Activated T-cell treated with anti-CD3 and anti-CD28 coated beads, Interleukin-2, amount 50 U/mL, for 4 hours (primary cell): Measurements from ENCODE around the gene SOD3. TPM values are rescaled to one million over a fixed set of nuclear protein-coding genes. Genes with fewer than 3 reads are reported as not detected.

Experiments
- ATAC-seq, 2 donors: fragments of 200-7000 bp; cut with Tn5 transposase; one replicate each; pipeline ENCODE4 v1.10.0; 2021
- DNase-seq: peaks from one replicate; pipeline ENCODE4 v3.0.0-alpha.2; 2020
- H3K27me3 Mint-ChIP-seq: one replicate; pipeline ENCODE4 v1.8.0; 2021; ENCODE audit warnings: low read depth, mixed read lengths
- H3K36me3 Mint-ChIP-seq: one replicate; pipeline ENCODE4 v1.8.0; 2022; ENCODE audit warnings: mixed read lengths; ENCODE audit not compliant: insufficient read depth
- H3K4me1 Mint-ChIP-seq: one replicate; pipeline ENCODE4 v1.8.0; 2021; ENCODE audit warnings: low read depth, mixed read lengths
- H3K4me3 Mint-ChIP-seq: one replicate; pipeline ENCODE4 v1.8.0; 2021; ENCODE audit warnings: mild to moderate bottlenecking, moderate library complexity, mixed read lengths
- H3K9me3 Mint-ChIP-seq: one replicate; pipeline ENCODE4 v1.8.0; 2021; ENCODE audit warnings: mixed read lengths
- total RNA-seq, 3 donors: library from RNA; stranded (reverse); gene quantifications; one replicate each; pipeline ENCODE4 v1.2.1, GENCODE V29; 2021

Gene SOD3
- total RNA-seq, 3 donors from 2014 or later: 0.14 to 0.20 TPM; not detected in 1

- Mint-ChIP-seq H3K27me3 (no peaks in the 10 kb centered on the region), H3K36me3 (no peaks in the 10 kb centered on the region), H3K4me3 (no peak overlapping the region), H3K4me1 (no peaks in the 10 kb centered on the region), H3K9me3 (no peaks in the 10 kb centered on the region)
- ATAC-seq (no peak), DNase-seq (no peak)
These were observed 41.4 kb downstream of the SOD3 start for GRCh38 chr4:24836661-24837242.

- ATAC-seq (no peak), DNase-seq (no peak)
- Mint-ChIP-seq H3K4me1 (no peaks in the 10 kb centered on the region), H3K9me3 (no peaks in the 10 kb centered on the region), H3K27me3 (no peaks in the 10 kb centered on the region), H3K4me3 (no peak overlapping the region), H3K36me3 (no peaks in the 10 kb centered on the region)
These were observed 42.0 kb downstream of the SOD3 start for GRCh38 chr4:24837336-24837735.

- no peak for ATAC-seq
These were observed 42.4 kb downstream of the SOD3 start for GRCh38 chr4:24837781-24838180.

GRCh38 chr4:24840362-24840761 is 45.0 kb downstream of the SOD3 start:
- ATAC-seq (no peak), DNase-seq (no peak)
- no peaks in the 10 kb centered on the region for H3K9me3 Mint-ChIP-seq
- no peaks in the 10 kb centered on the region for H3K4me1 Mint-ChIP-seq
- H3K36me3 Mint-ChIP-seq: no peaks in the 10 kb centered on the region
- no peak overlapping the region for H3K4me3 Mint-ChIP-seq
- no peaks in the 10 kb centered on the region for H3K27me3 Mint-ChIP-seq

More at GRCh38 chr4:24837781-24838180, 42.4 kb downstream of the SOD3 start:
- no peaks in the 10 kb centered on the region for H3K9me3 Mint-ChIP-seq
- no peaks in the 10 kb centered on the region for H3K4me1 Mint-ChIP-seq
- H3K27me3 Mint-ChIP-seq: no peaks in the 10 kb centered on the region
- no peak for DNase-seq
- no peaks in the 10 kb centered on the region for H3K36me3 Mint-ChIP-seq
- H3K4me3 Mint-ChIP-seq: no peak overlapping the region

- DNase-seq: no peak
- Mint-ChIP-seq H3K36me3 (no peaks in the 10 kb centered on the region), H3K4me1 (no peaks in the 10 kb centered on the region), H3K27me3 (no peaks in the 10 kb centered on the region), H3K9me3 (no peaks in the 10 kb centered on the region), H3K4me3 (no peak overlapping the region)
- no peak for ATAC-seq
These were observed 45.6 kb downstream of the SOD3 start for GRCh38 chr4:24840826-24841543.

GRCh38 chr4:24842356-24842755 is 47.0 kb downstream of the SOD3 start:
- Mint-ChIP-seq H3K36me3 (no peaks in the 10 kb centered on the region), H3K4me3 (no peak overlapping the region), H3K27me3 (no peaks in the 10 kb centered on the region), H3K9me3 (no peaks in the 10 kb centered on the region), H3K4me1 (no peaks in the 10 kb centered on the region)
- ATAC-seq: no peak
- no peak for DNase-seq

- Mint-ChIP-seq H3K36me3 (no peaks in the 10 kb centered on the region), H3K9me3 (no peaks in the 10 kb centered on the region), H3K27me3 (no peaks in the 10 kb centered on the region), H3K4me3 (no peak overlapping the region), H3K4me1 (no peaks in the 10 kb centered on the region)
- DNase-seq: no peak
- no peak for ATAC-seq
These were observed 47.7 kb downstream of the SOD3 start for GRCh38 chr4:24843096-24843495.

GRCh38 chr4:24845132-24845531 is 49.8 kb downstream of the SOD3 start:
- H3K27me3 Mint-ChIP-seq: no peaks in the 10 kb centered on the region
- no peaks in the 10 kb centered on the region for H3K4me1 Mint-ChIP-seq
- no peaks in the 10 kb centered on the region for H3K36me3 Mint-ChIP-seq
- ATAC-seq (no peak), DNase-seq (no peak)
- no peak overlapping the region for H3K4me3 Mint-ChIP-seq
- H3K9me3 Mint-ChIP-seq: no peaks in the 10 kb centered on the region

- H3K36me3 Mint-ChIP-seq: no peaks in the 10 kb centered on the region
- ATAC-seq: no peak
These were observed 50.5 kb downstream of the SOD3 start for GRCh38 chr4:24845902-24846301.

GRCh38 chr4:24846716-24847115 is 51.3 kb downstream of the SOD3 start:
- H3K4me3 Mint-ChIP-seq: no peak overlapping the region
- ATAC-seq (no peak), DNase-seq (no peak)
- no peaks in the 10 kb centered on the region for H3K9me3 Mint-ChIP-seq
- H3K36me3 Mint-ChIP-seq: no peaks in the 10 kb centered on the region
- no peaks in the 10 kb centered on the region for H3K27me3 Mint-ChIP-seq
- no peaks in the 10 kb centered on the region for H3K4me1 Mint-ChIP-seq

More at GRCh38 chr4:24845902-24846301, 50.5 kb downstream of the SOD3 start:
- Mint-ChIP-seq H3K9me3 (no peaks in the 10 kb centered on the region), H3K4me3 (no peak overlapping the region), H3K27me3 (no peaks in the 10 kb centered on the region), H3K4me1 (no peaks in the 10 kb centered on the region)
- no peak for DNase-seq

GRCh38 chr4:24849351-24849750 is 54.0 kb downstream of the SOD3 start:
- Mint-ChIP-seq H3K27me3 (peaks cover 3% of the 10 kb centered on the region), H3K36me3 (no peaks in the 10 kb centered on the region), H3K9me3 (no peaks in the 10 kb centered on the region), H3K4me1 (no peaks in the 10 kb centered on the region), H3K4me3 (no peak overlapping the region)
- ATAC-seq: no peak
- no peak for DNase-seq

- ATAC-seq (no peak), DNase-seq (no peak)
These were observed 54.4 kb downstream of the SOD3 start for GRCh38 chr4:24849756-24850155.

More at GRCh38 chr4:24849756-24850155, 54.4 kb downstream of the SOD3 start:
- H3K9me3 Mint-ChIP-seq: no peaks in the 10 kb centered on the region
- H3K4me1 Mint-ChIP-seq: no peaks in the 10 kb centered on the region
- peaks cover 5% of the 10 kb centered on the region for H3K27me3 Mint-ChIP-seq
- no peak overlapping the region for H3K4me3 Mint-ChIP-seq
- no peaks in the 10 kb centered on the region for H3K36me3 Mint-ChIP-seq

Other genes starting within 250 kb of the SOD3 start
- 100 to 1,000 TPM; 235 to 268 (median 261) TPM for gene DHX15, start 211.0 kb upstream of the SOD3 start, total RNA-seq
- not detected for gene CCDC149, start 117.5 kb downstream of the SOD3 start, total RNA-seq
- not detected for gene LGI2, start 235.4 kb downstream of the SOD3 start, total RNA-seq